ENCODE results near the gene ARMC9. TPM values are rescaled to one million over a fixed set of nuclear protein-coding genes. Genes with fewer than 3 reads are reported as not detected.
A peak's percentile ranks its signal among the peaks of the same experiment; 100 is the strongest.

The ARMC9 gene
- total and polyA plus RNA-seq, 2 donors (not counting 3 experiments of a cell fraction or from before 2014, with no cell fraction given), result 16.4 to 24.2 TPM

DNA sequence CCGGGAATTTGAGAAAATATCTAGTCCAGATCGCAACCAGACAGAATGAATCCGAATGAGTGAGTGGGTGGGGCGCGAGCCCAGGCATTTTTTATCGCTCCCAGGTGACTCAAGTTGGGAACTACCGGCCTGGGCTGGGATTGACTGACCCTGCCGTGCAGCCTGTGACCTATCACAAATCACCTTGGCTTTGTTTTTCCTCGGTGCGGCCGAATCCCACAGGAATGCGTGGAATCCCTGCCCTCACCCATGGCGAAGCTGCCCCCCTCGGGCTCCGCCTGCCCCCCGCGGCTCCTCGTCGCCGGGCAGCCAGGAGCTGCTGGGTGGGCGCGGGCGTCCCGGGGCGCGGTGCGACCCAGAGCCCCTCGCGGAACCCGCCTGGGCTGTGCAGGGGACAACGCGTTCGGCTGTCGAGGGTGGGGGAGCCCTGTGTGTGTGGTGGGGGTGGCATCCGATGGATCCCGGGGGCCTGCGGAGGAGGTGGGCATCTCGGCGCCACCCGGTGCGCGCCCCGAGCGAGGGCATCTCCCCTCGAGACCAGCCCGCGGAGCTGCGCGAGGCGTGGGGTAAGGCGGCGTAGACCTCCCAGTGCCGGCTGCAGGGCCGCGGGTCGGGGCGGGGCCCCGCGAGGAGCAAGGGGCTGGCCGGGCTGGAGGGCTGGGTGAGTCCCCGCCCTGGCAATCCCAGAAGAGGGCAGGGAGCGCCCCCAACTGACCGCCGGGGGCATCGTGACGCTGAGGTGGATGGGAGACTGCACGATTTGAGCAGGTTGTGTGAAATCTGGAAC is 213.6 kb downstream of the ARMC9 start:
- Histone ChIP-seq H3K79me2 (ENCODE audit: control insufficient read depth, insufficient read depth, low read length) (no peaks in the 10 kb centered on the region), H3K27ac (ENCODE audit: insufficient read depth, low read depth, low read length) (no peak overlapping the region), H3K4me3 (replicated peaks in 1 of 3; ENCODE audit: insufficient read depth in 1 of 3, low read depth in 1 of 3, low read length in 3 of 3) (peak overlapping the region; percentile 18 to 73 (median 21)), H3K36me3 (ENCODE audit: control insufficient read depth in 2 of 2, extremely low read depth in 1 of 2, insufficient read depth in 2 of 2, low read length in 2 of 2) (no peaks in the 10 kb centered on the region), H3K9ac (replicated peaks; ENCODE audit: extremely low read depth, insufficient read depth, low read length) (peak overlapping the region; percentile 40), H2AFZ (ENCODE audit: low read depth, low read length) (peak overlapping the region; percentile 93), H3K27me3 (ENCODE audit: control insufficient read depth in 2 of 2, insufficient read depth in 2 of 2, low read length in 2 of 2) (no peaks in the 10 kb centered on the region), H3K4me1 (ENCODE audit: control insufficient read depth, extremely low read depth, insufficient read depth, low read length) (peaks cover 3% of the 10 kb centered on the region), H3K9me3 (replicated peaks; ENCODE audit: control insufficient read depth, insufficient read depth, low read length) (no peaks in the 10 kb centered on the region), H4K20me1 (replicated peaks; ENCODE audit: control insufficient read depth, extremely low read depth, insufficient read depth, low read length) (no peaks in the 10 kb centered on the region), H3K4me2 (ENCODE audit: insufficient read depth, low read length) (peak overlapping the region; percentile 25), H3K9me1 (replicated peaks; ENCODE audit: control insufficient read depth, extremely low read depth, insufficient read depth, low read length) (no peaks in the 10 kb centered on the region)
- TF ChIP-seq, protein P1, sequence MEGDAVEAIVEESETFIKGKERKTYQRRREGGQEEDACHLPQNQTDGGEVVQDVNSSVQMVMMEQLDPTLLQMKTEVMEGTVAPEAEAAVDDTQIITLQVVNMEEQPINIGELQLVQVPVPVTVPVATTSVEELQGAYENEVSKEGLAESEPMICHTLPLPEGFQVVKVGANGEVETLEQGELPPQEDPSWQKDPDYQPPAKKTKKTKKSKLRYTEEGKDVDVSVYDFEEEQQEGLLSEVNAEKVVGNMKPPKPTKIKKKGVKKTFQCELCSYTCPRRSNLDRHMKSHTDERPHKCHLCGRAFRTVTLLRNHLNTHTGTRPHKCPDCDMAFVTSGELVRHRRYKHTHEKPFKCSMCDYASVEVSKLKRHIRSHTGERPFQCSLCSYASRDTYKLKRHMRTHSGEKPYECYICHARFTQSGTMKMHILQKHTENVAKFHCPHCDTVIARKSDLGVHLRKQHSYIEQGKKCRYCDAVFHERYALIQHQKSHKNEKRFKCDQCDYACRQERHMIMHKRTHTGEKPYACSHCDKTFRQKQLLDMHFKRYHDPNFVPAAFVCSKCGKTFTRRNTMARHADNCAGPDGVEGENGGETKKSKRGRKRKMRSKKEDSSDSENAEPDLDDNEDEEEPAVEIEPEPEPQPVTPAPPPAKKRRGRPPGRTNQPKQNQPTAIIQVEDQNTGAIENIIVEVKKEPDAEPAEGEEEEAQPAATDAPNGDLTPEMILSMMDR (IDR thresholded peaks at IDR 0.05; ENCODE audit: extremely low read depth in 1 of 2, insufficient read depth in 1 of 2, low read depth in 1 of 2, low read length in 2 of 2), result peak; percentile 91 to 97
- TF ChIP-seq GATA2 (IDR thresholded peaks at IDR 0.05; ENCODE audit: insufficient read depth, insufficient read length, low read depth, low read length), result no peak
- POLR2A ChIA-PET, result interaction anchor here (1.5 kb wide), 1 partner anchor 52 kb away, joined by 3 read pairs; no protein-coding TSS in a partner anchor
- DNase-seq (ENCODE audit: low read depth, low spot score), result peak; percentile 81
- FAIRE-seq, result peak; percentile 85
- no TSS peak for BruUV-seq (replicated peaks)
- intact Hi-C loops (cut with micrococcal nuclease) (loop anchor here (1.0 kb wide), 4 partner anchors 115 to 308 kb away; no protein-coding TSS in a partner anchor), dilution Hi-C loops (cut with MboI; ENCODE audit: extremely low pct_ligation_motif_present, low sequenced_read_pairs) (no loop called here)
- CTCF ChIA-PET, result interaction anchor here (0.7 to 5.4 kb wide), 29 partner anchors 8 to 588 kb away, joined by 3 to 70 read pairs (median 4); partner anchors contain the start of gene ARMC9

DNA sequence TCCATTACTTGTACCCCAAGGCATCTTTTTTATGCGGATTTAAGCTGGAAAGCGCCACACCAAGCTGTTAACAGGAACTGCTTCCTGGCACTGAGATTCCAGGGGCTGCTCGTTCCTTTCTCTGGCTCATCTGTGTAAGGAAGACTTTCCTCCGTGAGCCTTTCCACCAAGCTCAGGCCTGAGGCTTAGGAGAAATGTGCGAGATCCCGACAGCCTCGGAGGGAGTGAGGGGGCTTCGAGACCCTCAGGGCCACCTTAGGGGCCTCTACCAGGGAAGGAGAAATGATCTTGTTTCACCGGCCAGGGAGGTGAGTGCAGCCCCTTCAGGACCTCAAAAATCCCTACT is 214.2 kb downstream of the ARMC9 start:
- Histone ChIP-seq H3K4me3 (replicated peaks in 1 of 3; ENCODE audit: insufficient read depth in 1 of 3, low read depth in 1 of 3, low read length in 3 of 3) (no peak overlapping the region), H3K79me2 (ENCODE audit: control insufficient read depth, insufficient read depth, low read length) (no peaks in the 10 kb centered on the region), H3K9me1 (replicated peaks; ENCODE audit: control insufficient read depth, extremely low read depth, insufficient read depth, low read length) (no peaks in the 10 kb centered on the region), H3K9me3 (replicated peaks; ENCODE audit: control insufficient read depth, insufficient read depth, low read length) (no peaks in the 10 kb centered on the region), H3K9ac (replicated peaks; ENCODE audit: extremely low read depth, insufficient read depth, low read length) (no peak overlapping the region), H3K4me1 (ENCODE audit: control insufficient read depth, extremely low read depth, insufficient read depth, low read length) (peaks cover 3% of the 10 kb centered on the region), H4K20me1 (replicated peaks; ENCODE audit: control insufficient read depth, extremely low read depth, insufficient read depth, low read length) (no peaks in the 10 kb centered on the region), H3K27me3 (ENCODE audit: control insufficient read depth in 2 of 2, insufficient read depth in 2 of 2, low read length in 2 of 2) (no peaks in the 10 kb centered on the region), H2AFZ (ENCODE audit: low read depth, low read length) (peak overlapping the region; percentile 87), H3K36me3 (ENCODE audit: control insufficient read depth in 2 of 2, extremely low read depth in 1 of 2, insufficient read depth in 2 of 2, low read length in 2 of 2) (no peaks in the 10 kb centered on the region), H3K4me2 (ENCODE audit: insufficient read depth, low read length) (no peak overlapping the region), H3K27ac (ENCODE audit: insufficient read depth, low read depth, low read length) (no peak overlapping the region)
- dilution Hi-C loops (cut with MboI; ENCODE audit: extremely low pct_ligation_motif_present, low sequenced_read_pairs), result no loop called here
- DNase-seq (ENCODE audit: low read depth, low spot score) (no peak), FAIRE-seq (no peak)
- TF ChIP-seq, protein P2, sequence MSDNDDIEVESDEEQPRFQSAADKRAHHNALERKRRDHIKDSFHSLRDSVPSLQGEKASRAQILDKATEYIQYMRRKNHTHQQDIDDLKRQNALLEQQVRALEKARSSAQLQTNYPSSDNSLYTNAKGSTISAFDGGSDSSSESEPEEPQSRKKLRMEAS (IDR thresholded peaks at IDR 0.05; ENCODE audit: insufficient read depth, insufficient read length), result no peak
- TF ChIP-seq JUN (IDR thresholded peaks at IDR 0.05; ENCODE audit: borderline replicate concordance, insufficient read depth, insufficient read length, low read depth) (no peak), POLR2AphosphoS5 (IDR thresholded peaks at IDR 0.05; ENCODE audit: insufficient read depth, low read depth, low read length) (no peak), FOS (IDR thresholded peaks at IDR 0.05; ENCODE audit: borderline replicate concordance, insufficient read depth, low read length) (no peak), EZH2 (IDR thresholded peaks at IDR 0.05; ENCODE audit: borderline replicate concordance, low read depth, low read length, severe bottlenecking) (no peak), POLR2A (IDR thresholded peaks at IDR 0.05; ENCODE audit: low read depth, low read length) (no peak), MYC (IDR thresholded peaks at IDR 0.05; ENCODE audit: low read depth, low read length) (no peak)
- TF ChIP-seq, protein P1 (IDR thresholded peaks at IDR 0.05; ENCODE audit: extremely low read depth in 1 of 2, insufficient read depth in 1 of 2, low read depth in 1 of 2, low read length in 2 of 2), result no peak
- POLR2A ChIA-PET, result interaction anchor here (1.5 kb wide), 1 partner anchor 51 kb away, joined by 3 read pairs; no protein-coding TSS in a partner anchor
- intact Hi-C loops (cut with micrococcal nuclease), result loop anchor here (1.0 kb wide), 4 partner anchors 115 to 308 kb away; no protein-coding TSS in a partner anchor
- CTCF ChIA-PET, result interaction anchor here (0.6 to 5.4 kb wide), 29 partner anchors 8 to 588 kb away, joined by 3 to 70 read pairs (median 4); partner anchors contain the start of gene ARMC9
- BruUV-seq (replicated peaks), result no TSS peak

All from endothelial cell of umbilical vein (primary cell).